Loucy (cell line): ENCODE results near the gene EPB41L5.

Experiments
- H2AFZ ChIP-seq: fragments of 200-600 bp; sonication (generic); 2 replicates; pipeline ENCODE4 v1.6.0; 2016; ENCODE audit warnings: antibody characterized with exemption, mild to moderate bottlenecking, low read length, moderate library complexity
- H3F3A ChIP-seq: fragments of 200-600 bp; 2 replicates; pipeline ENCODE4 v1.6.0; 2016; ENCODE audit warnings: antibody characterized with exemption, low read depth, mild to moderate bottlenecking
- H3K27me3 ChIP-seq: fragments of 200-600 bp; sonication (generic); 2 replicates; pipeline ENCODE4 v1.6.1; 2014; ENCODE audit warnings: low read length, mild to moderate bottlenecking; ENCODE audit not compliant: insufficient read depth, poor library complexity, severe bottlenecking
- H3K36me3 ChIP-seq: fragments of 200-600 bp; sonication (generic); 2 replicates; pipeline ENCODE4 v1.6.1; 2016; ENCODE audit warnings: low read length; ENCODE audit not compliant: insufficient read depth
- H3K4me1 ChIP-seq: fragments of 200-600 bp; sonication (generic); 2 replicates; pipeline ENCODE4 v1.5.1; 2014; ENCODE audit warnings: low read length, mild to moderate bottlenecking; ENCODE audit not compliant: insufficient read depth, poor library complexity, severe bottlenecking
- H3K4me2 ChIP-seq: fragments of 200-600 bp; sonication (generic); 2 replicates; pipeline ENCODE4 v1.6.0; 2014; ENCODE audit warnings: antibody characterized with exemption, low read length, low read depth, mild to moderate bottlenecking; ENCODE audit not compliant: poor library complexity, severe bottlenecking
- H3K4me3 ChIP-seq: fragments of 200-600 bp; sonication (generic); 2 replicates; pipeline ENCODE4 v1.5.1; 2014; ENCODE audit warnings: low read length, mild to moderate bottlenecking, mixed read lengths; ENCODE audit not compliant: poor library complexity, severe bottlenecking
- H3K79me2 ChIP-seq: fragments of 200-600 bp; sonication (generic); 2 replicates; pipeline ENCODE4 v1.6.1; 2014; ENCODE audit warnings: low read length; ENCODE audit not compliant: insufficient read depth
- H3K9ac ChIP-seq: fragments of 200-600 bp; sonication (generic); 2 replicates; pipeline ENCODE4 v1.6.0; 2014; ENCODE audit warnings: mild to moderate bottlenecking, low read depth, low read length, moderate library complexity; ENCODE audit not compliant: poor library complexity, severe bottlenecking
- H3K9me2 ChIP-seq: fragments of 200-600 bp; sonication (generic); replicated peaks from 2 replicates; pipeline ENCODE4 v1.6.1; 2016; ENCODE audit warnings: low read depth, low read length, mixed read lengths
- H3K9me3 ChIP-seq: fragments of 200-600 bp; sonication (generic); 2 replicates; pipeline ENCODE4 v1.6.1; 2014; ENCODE audit warnings: mild to moderate bottlenecking, antibody characterized with exemption, low read length, low read depth; ENCODE audit not compliant: insufficient read depth
- H4K20me1 ChIP-seq: fragments of 200-600 bp; sonication (generic); 2 replicates; pipeline ENCODE4 v1.6.0; 2014; ENCODE audit warnings: antibody characterized with exemption, low read length, mild to moderate bottlenecking; ENCODE audit not compliant: insufficient read depth, poor library complexity, severe bottlenecking
- CTCF ChIP-seq: fragments of 200-600 bp; sonication (generic); conservative IDR thresholded peaks from 2 replicates; pipeline ENCODE4 v1.5.1; 2014; ENCODE audit warnings: mild to moderate bottlenecking, antibody characterized with exemption, low read length
- EZH2phosphoT487 ChIP-seq: fragments of 200-600 bp; IDR thresholded peaks from 2 replicates; pipeline ENCODE4 v1.6.1; 2018; ENCODE audit warnings: antibody characterized with exemption, mild to moderate bottlenecking, moderate library complexity, borderline replicate concordance

EPB41L5 gene

GRCh38 chr2:120103723-120104467 lies 91.0 kb downstream of the EPB41L5 start:
- no peak overlapping the region for H3K4me2 ChIP-seq
- H3K9me3 ChIP-seq = no peaks in the 10 kb centered on the region
- H3K9ac ChIP-seq = no peak overlapping the region
- no peak overlapping the region for H2AFZ ChIP-seq
- peaks cover 13% of the 10 kb centered on the region for H3K4me1 ChIP-seq
- peaks cover 3% of the 10 kb centered on the region; the same call in 1 of the 2 replicates for H3K36me3 ChIP-seq
- H3K4me3 ChIP-seq = no peak overlapping the region
- no peaks in the 10 kb centered on the region for H3K9me2 ChIP-seq
- no peaks in the 10 kb centered on the region for H4K20me1 ChIP-seq
- TF ChIP-seq CTCF (no peak), EZH2phosphoT487 (no peak)
- H3K79me2 ChIP-seq = no peaks in the 10 kb centered on the region
- no peaks in the 10 kb centered on the region for H3F3A ChIP-seq
- no peaks in the 10 kb centered on the region for H3K27me3 ChIP-seq

GRCh38 chr2:120104772-120105171 lies 91.9 kb downstream of the EPB41L5 start:
- Histone ChIP-seq H3K4me2 (no peak overlapping the region), H3K27me3 (no peaks in the 10 kb centered on the region), H3K4me3 (no peak overlapping the region), H3K9ac (no peak overlapping the region), H3K9me2 (no peaks in the 10 kb centered on the region), H3K4me1 (peaks cover 20% of the 10 kb centered on the region), H3K79me2 (no peaks in the 10 kb centered on the region), H3F3A (peaks cover 4% of the 10 kb centered on the region), H3K9me3 (no peaks in the 10 kb centered on the region), H4K20me1 (peaks cover 3% of the 10 kb centered on the region), H2AFZ (no peak overlapping the region), H3K36me3 (peaks cover 3% of the 10 kb centered on the region; the same call in 1 of the 2 replicates)
- no peak for TF ChIP-seq EZH2phosphoT487
- TF ChIP-seq CTCF = no peak

GRCh38 chr2:120105360-120105759 lies 92.5 kb downstream of the EPB41L5 start:
- no peaks in the 10 kb centered on the region for H3K9me2 ChIP-seq
- TF ChIP-seq CTCF = no peak
- no peak for TF ChIP-seq EZH2phosphoT487
- no peak overlapping the region for H3K9ac ChIP-seq
- H3K9me3 ChIP-seq = no peaks in the 10 kb centered on the region
- no peak overlapping the region for H3K4me2 ChIP-seq
- no peaks in the 10 kb centered on the region for H3K79me2 ChIP-seq
- H2AFZ ChIP-seq = no peak overlapping the region
- H4K20me1 ChIP-seq = peaks cover 3% of the 10 kb centered on the region
- peaks cover 3% of the 10 kb centered on the region; the same call in 1 of the 2 replicates for H3K36me3 ChIP-seq
- H3K4me1 ChIP-seq = peaks cover 18% of the 10 kb centered on the region
- H3K27me3 ChIP-seq = no peaks in the 10 kb centered on the region
- no peak overlapping the region for H3K4me3 ChIP-seq
- H3F3A ChIP-seq = peaks cover 4% of the 10 kb centered on the region
